ENCODE data around the gene AUTS2.

Gene AUTS2

GRCh38 chr7:69818636-69819332 lies 220.5 kb downstream of the AUTS2 start:
- DNase-seq (ENCODE audit: low read depth): no peak

DNA sequence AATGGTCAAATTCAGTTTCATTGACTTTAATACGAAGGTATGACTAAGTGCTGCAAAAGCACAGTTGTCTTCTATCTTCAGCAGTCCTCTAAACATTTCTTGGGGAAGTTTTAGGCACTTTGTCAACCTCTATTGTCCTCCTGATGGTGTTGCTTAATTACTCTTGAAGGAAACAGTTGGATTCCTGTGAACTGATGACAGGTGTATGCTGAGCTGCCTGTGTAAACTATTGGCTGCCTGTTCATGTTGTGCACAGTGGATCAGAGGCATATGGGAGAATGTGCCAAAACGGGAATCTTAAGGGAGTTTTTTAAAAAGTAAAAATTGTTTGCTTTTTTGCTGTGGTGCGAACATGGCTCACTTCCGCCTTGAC lies 221.0 kb downstream of the AUTS2 start:
- DNase-seq (ENCODE audit: low read depth): no peak

- no peak for DNase-seq (ENCODE audit: low read depth)
Observed at GRCh38 chr7:69820479-69821192, 222.4 kb downstream of the AUTS2 start.

- no peak for DNase-seq (ENCODE audit: low read depth)
Observed at GRCh38 chr7:69822386-69822785, 224.1 kb downstream of the AUTS2 start.

GRCh38 chr7:69823151-69823744 lies 225.0 kb downstream of the AUTS2 start:
- no peak for DNase-seq (ENCODE audit: low read depth)

GRCh38 chr7:69825113-69825972 lies 227.1 kb downstream of the AUTS2 start:
- no peak for DNase-seq (ENCODE audit: low read depth)

GRCh38 chr7:69826283-69826682 lies 228.0 kb downstream of the AUTS2 start:
- no peak for DNase-seq (ENCODE audit: low read depth)

- DNase-seq (ENCODE audit: low read depth): no peak
Observed at GRCh38 chr7:69827140-69827539, 228.9 kb downstream of the AUTS2 start.

GRCh38 chr7:69827558-69827957 lies 229.3 kb downstream of the AUTS2 start:
- no peak for DNase-seq (ENCODE audit: low read depth)

DNA sequence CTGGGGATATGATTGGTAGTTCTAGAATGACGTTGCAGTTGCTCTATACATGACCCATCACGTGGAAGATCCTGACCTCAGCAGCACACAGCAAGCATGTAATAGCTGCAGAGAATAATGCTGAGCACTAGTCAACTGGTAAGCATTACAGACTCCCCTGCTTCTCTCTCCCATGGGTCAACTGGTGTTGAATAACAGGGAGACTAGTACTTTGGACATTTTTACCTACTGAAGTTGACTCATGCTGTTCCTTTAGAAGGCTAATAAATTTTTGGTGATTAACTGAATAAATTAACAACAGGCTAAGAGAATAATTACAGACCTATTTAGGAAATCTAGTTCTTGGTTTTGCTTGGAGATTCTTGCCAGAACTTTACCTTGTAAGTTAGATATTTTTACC lies 234.1 kb downstream of the AUTS2 start:
- no peak for DNase-seq (ENCODE audit: low read depth)

- DNase-seq (ENCODE audit: low read depth): no peak
Observed at GRCh38 chr7:69833964-69834363, 235.7 kb downstream of the AUTS2 start.

DNA sequence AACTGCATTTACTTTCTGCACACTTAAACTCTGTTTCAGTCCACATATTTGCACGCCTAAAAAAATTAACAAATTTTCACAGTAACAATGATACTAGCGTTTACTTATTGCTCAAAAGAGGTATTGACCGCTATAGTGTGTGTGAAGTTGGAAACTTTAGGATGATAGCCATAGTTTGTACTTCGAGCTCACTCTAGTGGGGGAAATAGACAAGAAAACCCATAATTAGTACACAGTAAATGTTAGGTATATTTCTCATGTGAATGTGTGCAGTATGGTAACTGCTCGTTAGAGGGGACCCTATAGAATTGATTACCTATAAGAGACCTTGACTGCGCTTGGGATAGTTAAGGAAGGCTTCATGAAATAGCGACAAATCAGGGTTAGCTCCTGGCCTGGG lies 238.4 kb downstream of the AUTS2 start:
- no peak for DNase-seq (ENCODE audit: low read depth)

- DNase-seq (ENCODE audit: low read depth): no peak
Observed at GRCh38 chr7:69837387-69838068, 239.3 kb downstream of the AUTS2 start.

DNA sequence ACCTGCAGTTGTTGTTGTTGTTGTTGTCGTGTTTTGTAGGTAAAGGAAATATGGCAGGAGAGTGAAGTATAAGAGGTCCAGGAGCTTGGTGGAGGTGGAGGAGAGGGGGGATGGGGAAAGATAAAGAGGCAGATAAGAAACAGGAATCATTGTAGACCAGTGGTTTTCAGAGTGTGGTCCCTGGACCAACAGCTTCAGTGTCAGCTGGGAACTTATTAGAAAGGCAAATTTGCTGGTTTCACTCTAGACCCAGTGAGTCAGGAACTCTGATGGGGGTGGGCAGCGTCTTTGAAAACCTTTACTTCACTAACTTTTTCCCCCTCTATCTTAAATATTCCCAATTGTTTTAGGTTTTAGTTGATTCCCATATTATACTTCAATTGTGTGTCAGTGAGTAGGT lies 241.5 kb downstream of the AUTS2 start:
- DNase-seq (ENCODE audit: low read depth): no peak

DNA sequence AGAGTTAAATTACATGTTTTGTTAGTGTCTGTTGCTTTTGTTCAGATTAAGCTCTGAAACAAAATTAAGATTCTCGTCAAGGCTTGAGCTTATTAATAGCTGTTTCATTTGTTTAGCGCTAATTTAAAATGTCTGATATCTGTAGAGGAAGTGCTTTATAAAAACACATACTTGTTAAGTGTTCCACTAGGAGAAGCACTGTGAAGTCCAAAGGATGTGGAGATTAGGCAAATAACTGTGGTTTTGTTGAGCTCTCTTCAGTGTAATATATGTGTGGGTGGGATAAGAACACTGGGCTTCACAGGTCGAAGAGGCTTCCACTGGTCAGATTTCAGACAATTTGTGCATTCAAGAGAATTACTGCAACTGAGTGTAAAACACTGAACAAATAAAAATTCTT lies 242.0 kb downstream of the AUTS2 start:
- DNase-seq (ENCODE audit: low read depth): no peak

GRCh38 chr7:69843653-69844052 lies 245.4 kb downstream of the AUTS2 start:
- DNase-seq (ENCODE audit: low read depth): no peak

DNA sequence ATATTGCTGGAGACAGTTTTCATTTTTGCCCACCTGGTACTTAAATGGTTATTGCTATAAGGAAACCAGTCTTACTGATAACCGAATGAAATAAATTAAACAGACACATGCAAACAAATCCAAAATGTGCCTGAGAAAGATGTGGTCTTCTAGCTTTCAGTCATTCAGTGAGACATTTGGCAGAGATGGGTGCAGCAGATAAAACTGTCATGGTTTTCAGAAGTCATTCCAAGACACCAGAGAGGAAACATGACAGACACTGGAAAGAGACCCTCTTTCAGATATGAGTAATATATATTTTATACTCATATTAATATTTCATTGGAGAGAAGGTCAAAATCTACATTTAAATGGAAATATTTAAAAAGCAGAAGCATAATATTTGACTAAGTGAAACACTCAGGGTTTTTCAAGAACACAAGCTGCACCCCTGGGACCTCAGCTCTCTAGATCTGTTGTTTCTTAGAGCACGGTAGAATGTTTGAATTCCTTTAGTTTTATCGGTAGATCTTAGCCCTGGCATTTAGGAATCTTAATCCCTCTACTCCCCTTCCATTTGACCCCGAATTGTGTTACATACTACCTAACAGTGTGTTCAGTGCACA lies 246.1 kb downstream of the AUTS2 start:
- DNase-seq (ENCODE audit: low read depth): no peak

GRCh38 chr7:69845721-69846495 lies 247.6 kb downstream of the AUTS2 start:
- DNase-seq (ENCODE audit: low read depth): no peak

DNA sequence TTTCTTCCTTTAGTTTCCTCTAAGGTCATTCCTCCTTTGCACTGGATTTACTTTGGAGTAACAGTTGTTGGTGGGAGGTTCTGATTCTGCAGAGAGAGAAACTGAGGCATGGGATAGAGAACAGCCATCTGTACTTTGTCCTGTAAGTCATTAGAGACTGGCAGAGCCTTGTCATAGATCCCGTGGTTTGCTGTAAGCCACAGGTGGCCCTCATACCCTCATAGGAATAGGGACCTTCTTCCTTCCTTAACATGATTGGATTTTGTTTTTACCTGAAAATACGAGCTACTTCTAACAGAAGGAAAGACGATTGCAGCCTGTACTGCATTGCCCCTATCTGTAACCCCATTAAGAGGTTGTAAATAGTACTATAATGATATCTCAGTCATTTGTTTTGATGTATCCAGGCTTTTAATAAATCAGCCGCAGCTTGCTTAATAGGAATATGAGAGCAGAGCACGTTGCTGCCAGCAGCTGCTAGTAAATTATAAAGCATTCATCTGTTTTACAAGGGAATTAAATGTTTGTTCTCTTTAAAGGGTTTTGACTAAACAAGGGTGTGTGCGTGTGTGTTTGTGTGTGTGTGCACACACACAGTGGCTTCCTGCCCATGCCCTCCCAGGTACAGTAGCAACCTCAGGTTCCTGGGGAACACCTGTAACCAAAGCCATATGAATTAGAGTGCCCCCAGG lies 249.8 kb downstream of the AUTS2 start:
- DNase-seq (ENCODE audit: low read depth): no peak

GRCh38 chr7:69849268-69849667 lies 251.0 kb downstream of the AUTS2 start:
- no peak for DNase-seq (ENCODE audit: low read depth)
